NCI-H1930 (cell line): ENCODE measurements around the gene FOXN3.

Experiments
- DNase-seq, 2 experiments: peaks; one replicate each; lab custom pipeline; 2025; lab: John Stamatoyannopoulos, UW

Gene FOXN3

GRCh38 chr14:89197623-89198022, 219.4 kb downstream of the FOXN3 start:
- DNase-seq, result no peak

- DNase-seq, result no peak
These were observed 220.5 kb downstream of the FOXN3 start for GRCh38 chr14:89196545-89196944.

GRCh38 chr14:89194376-89194775, 222.7 kb downstream of the FOXN3 start:
- DNase-seq, result no peak

GRCh38 chr14:89190765-89191513, 226.1 kb downstream of the FOXN3 start:
- peak; percentile 96 to 98 for DNase-seq

DNA sequence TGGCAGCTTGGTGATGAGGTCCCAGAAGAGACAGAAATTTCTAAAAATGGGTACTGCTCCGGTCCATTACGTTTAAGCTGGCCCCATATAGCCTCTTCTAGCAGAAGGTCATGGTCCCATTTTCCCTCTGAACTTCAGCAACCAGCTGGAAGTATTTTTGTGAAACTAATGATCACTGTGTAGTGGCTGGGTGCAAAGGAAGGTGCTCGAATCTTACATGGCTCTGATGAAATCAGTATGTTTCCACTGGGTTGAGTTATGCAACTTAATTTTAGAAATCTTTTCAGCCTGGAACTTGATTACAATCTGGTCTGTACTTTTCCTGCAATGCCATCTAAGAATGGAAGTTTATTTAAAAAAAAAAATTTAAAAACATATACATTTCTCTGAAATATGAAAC, 228.5 kb downstream of the FOXN3 start:
- no peak for DNase-seq

DNA sequence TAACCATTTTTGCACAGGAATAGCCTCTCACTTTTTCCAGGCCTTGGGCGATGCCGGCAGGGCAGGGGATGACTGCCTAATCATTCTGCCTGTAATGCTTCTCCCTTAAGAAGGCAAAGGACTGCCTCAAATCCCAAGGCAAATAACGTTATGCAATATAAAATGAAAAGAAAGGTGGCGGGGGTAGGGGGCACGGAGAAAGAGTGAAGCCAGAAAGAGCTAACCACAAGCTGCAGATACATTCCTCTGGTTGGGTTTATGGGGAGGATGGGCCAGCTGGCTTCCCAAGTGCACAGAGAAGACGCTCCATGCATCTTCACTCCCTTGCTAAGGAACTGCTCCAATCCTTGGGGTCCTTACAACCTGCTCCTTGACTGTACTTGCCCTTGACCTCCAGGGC, 229.5 kb downstream of the FOXN3 start:
- no peak for DNase-seq

GRCh38 chr14:89186856-89187376, 230.1 kb downstream of the FOXN3 start:
- no peak for DNase-seq

DNA sequence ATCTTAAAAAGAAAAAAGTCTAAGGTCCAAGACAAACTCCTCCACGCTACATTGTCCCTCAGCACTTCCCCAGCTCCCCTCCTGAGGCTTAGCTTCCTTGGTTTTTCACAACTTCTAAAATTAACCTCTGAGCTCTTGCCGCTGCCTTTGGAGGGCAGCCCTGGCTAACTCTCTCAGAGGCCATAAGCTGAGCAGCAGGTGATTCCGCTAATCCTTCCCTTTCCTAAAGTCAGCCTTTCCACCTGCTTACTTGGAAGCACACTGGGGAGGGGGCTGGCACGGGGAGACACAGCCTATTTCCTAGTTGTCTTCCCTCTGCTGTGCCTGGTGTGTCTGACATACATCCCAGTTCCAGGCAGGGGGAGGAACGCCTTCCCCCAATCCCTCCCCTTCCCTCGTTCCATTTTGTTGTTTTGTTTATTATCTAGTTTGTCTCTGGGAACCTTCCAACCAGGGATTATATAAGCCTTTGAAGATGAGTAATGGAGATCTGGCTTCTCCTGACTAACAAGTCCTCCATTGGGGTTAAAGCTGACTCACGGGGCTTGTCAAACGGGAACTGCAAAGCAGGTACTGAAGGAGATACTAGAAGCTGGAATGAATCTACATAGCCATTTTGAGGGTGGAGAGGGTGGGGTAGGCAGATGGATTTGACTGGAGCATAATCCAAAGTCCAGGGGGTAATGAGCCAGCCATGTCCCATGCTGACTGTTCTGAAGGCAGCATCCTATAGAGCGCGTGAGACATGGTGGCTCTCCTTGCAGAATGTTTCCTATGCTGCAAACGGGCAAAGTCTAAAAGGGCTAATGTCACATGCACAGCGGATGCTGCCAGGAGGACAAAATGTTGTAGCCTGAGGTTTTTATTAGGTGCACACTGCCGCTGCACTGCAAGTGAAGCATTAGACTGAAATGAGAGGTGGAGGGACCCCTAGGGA, 230.8 kb downstream of the FOXN3 start:
- DNase-seq, result no peak

- DNase-seq, result no peak
These were observed 232.1 kb downstream of the FOXN3 start for GRCh38 chr14:89184952-89185351.

DNA sequence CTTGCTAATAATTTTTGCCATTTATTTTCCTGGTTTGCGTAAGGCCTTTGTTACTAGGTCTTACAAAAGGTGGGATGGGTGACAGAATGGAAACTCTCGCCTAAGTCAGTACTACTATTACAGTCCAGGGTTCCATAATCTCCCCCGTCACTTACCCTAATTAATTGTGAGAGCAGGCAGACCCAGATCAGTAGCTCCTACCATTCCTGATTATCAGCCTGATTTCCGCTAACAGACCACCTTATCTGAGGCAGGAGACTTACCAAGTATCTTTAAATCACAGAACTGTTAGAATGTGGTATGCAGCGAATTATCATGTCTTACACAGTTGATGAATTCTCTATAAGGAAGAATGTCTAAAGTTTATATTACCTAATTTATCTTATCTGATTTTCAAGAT, 234.7 kb downstream of the FOXN3 start:
- no peak for DNase-seq

GRCh38 chr14:89180546-89180945, 236.5 kb downstream of the FOXN3 start:
- DNase-seq, result no peak

- no peak for DNase-seq
These were observed 237.1 kb downstream of the FOXN3 start for GRCh38 chr14:89179891-89180404.

GRCh38 chr14:89178800-89179535, 238.1 kb downstream of the FOXN3 start:
- no peak for DNase-seq

DNA sequence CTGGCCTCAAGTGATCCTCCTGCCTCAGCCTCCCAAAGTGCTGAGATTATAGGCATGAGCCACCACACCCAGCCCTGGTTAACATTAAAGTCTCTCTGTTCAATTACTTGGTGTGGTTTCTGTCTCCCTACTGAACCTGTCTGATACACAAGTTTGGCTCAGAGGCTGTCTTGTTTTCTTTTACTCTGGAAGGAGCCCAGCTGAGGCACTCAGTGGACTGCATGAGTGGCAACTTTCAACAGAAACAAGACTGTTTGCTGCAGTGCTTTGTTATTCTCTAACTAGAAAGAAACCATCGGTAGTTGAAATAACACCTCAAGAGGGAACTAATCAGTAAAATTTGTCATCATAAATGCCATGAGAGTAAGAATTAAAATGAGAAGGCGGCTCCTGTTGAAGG, 238.7 kb downstream of the FOXN3 start:
- DNase-seq, result no peak

- no peak for DNase-seq
These were observed 240.9 kb downstream of the FOXN3 start for GRCh38 chr14:89175881-89176799.

DNA sequence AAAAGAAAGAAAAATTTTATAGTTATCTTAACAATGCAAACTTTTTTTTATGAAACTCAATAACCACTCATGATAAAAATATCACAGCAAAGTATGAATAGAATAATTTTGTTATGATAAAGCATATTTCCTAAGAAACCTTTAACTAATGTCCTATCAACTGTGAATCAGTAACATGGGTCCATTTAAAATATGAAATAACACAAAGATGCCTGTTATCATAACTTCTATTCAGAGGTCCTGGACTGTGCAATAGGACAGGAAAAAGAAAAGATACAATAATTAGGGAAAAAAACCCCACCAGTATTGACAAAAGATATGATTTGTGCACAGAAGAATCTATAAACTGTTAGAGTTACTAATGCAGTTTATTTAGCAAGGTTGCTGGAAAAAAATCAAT, 245.4 kb downstream of the FOXN3 start:
- DNase-seq, result no peak

DNA sequence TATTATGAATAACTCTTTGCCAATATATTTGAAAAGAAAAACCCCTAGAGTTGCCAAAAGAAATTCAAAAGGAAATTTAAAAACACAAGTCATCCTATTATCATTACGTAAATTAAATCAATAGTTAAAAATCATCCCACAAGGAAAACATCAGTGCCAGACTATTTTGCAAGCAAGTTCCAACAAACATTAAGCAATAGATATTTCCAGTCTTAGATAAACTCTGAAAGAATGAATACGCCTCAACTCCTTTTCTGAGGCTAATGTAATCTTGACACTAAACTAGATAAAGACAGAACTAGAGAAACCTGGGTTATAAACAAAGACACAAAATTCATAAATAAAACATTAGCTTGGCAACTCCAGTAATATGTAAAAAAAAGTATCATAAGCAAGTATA, 245.9 kb downstream of the FOXN3 start:
- DNase-seq, result no peak

DNA sequence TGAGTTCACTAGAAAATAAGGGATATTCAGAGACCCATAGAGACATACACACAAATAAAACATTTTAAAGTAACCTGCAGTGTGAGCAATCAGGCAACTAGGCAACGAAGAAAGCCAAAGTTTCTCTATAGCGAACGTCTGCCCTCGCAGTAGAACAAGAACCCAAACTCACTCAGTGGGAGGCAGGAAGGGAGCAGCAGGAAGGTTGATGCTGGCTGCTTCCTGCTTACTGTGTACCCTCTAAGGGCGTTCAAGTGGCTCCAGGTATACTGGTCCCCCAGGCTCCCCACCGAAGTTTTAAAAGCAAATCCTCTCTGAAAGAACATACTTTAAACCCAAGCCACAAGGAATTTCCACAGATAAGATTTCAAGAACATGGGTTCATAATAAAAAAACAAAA, 249.3 kb downstream of the FOXN3 start:
- DNase-seq, result no peak

GRCh38 chr14:89166633-89167032, 250.4 kb downstream of the FOXN3 start:
- no peak for DNase-seq

- DNase-seq, result no peak
These were observed 251.5 kb downstream of the FOXN3 start for GRCh38 chr14:89165189-89166181.
